Rectal smooth muscle tissue (tissue), 1 donor: ENCODE measurements around the gene LDLRAD4.

Source experiments
- H3K27ac ChIP-seq: one replicate; pipeline ENCODE4 v1.7.0; 2013; ENCODE audit warnings: low read depth, low read length, inconsistent platforms
- H3K27me3 ChIP-seq: one replicate; pipeline ENCODE4 v1.7.0; 2013; ENCODE audit warnings: low read length; ENCODE audit not compliant: control insufficient read depth, insufficient read depth
- H3K36me3 ChIP-seq: one replicate; pipeline ENCODE4 v1.7.0; 2013; ENCODE audit warnings: low read length; ENCODE audit not compliant: control insufficient read depth, insufficient read depth
- H3K4me1 ChIP-seq: one replicate; pipeline ENCODE4 v1.7.0; 2013; ENCODE audit warnings: low read length; ENCODE audit not compliant: control insufficient read depth, insufficient read depth
- H3K4me3 ChIP-seq: one replicate; pipeline ENCODE4 v1.7.0; 2013; ENCODE audit warnings: low read length
- H3K9ac ChIP-seq: one replicate; pipeline ENCODE4 v1.7.0; 2013; ENCODE audit warnings: low read length

LDLRAD4 gene

GRCh38 chr18:13505780-13506345 is 287.3 kb downstream of the LDLRAD4 start:
- no peak overlapping the region for H3K9ac ChIP-seq
- peaks cover 8% of the 10 kb centered on the region for H3K4me1 ChIP-seq
- no peaks in the 10 kb centered on the region for H3K36me3 ChIP-seq
- H3K4me3 ChIP-seq, result no peak overlapping the region
- H3K27me3 ChIP-seq, result no peaks in the 10 kb centered on the region
- no peak overlapping the region for H3K27ac ChIP-seq

GRCh38 chr18:13510594-13510993 is 292.0 kb downstream of the LDLRAD4 start:
- Histone ChIP-seq H3K4me3 (no peak overlapping the region), H3K4me1 (no peaks in the 10 kb centered on the region), H3K9ac (no peak overlapping the region), H3K36me3 (no peaks in the 10 kb centered on the region), H3K27me3 (no peaks in the 10 kb centered on the region), H3K27ac (no peak overlapping the region)

- Histone ChIP-seq H3K9ac (no peak overlapping the region), H3K36me3 (no peaks in the 10 kb centered on the region), H3K4me1 (no peaks in the 10 kb centered on the region), H3K4me3 (no peak overlapping the region), H3K27ac (no peak overlapping the region), H3K27me3 (no peaks in the 10 kb centered on the region)
Measured at GRCh38 chr18:13511961-13512577, 293.5 kb downstream of the LDLRAD4 start.

- H3K27me3 ChIP-seq, result no peaks in the 10 kb centered on the region
- H3K27ac ChIP-seq, result no peak overlapping the region
- H3K4me1 ChIP-seq, result no peaks in the 10 kb centered on the region
- no peaks in the 10 kb centered on the region for H3K36me3 ChIP-seq
- no peak overlapping the region for H3K9ac ChIP-seq
- no peak overlapping the region for H3K4me3 ChIP-seq
Measured at GRCh38 chr18:13513021-13513420, 294.5 kb downstream of the LDLRAD4 start.

GRCh38 chr18:13513481-13513880 is 294.9 kb downstream of the LDLRAD4 start:
- Histone ChIP-seq H3K4me3 (no peak overlapping the region), H3K27ac (no peak overlapping the region), H3K36me3 (no peaks in the 10 kb centered on the region), H3K27me3 (no peaks in the 10 kb centered on the region), H3K9ac (no peak overlapping the region), H3K4me1 (no peaks in the 10 kb centered on the region)

GRCh38 chr18:13514558-13514957 is 296.0 kb downstream of the LDLRAD4 start:
- H3K27ac ChIP-seq, result no peak overlapping the region
- H3K9ac ChIP-seq, result no peak overlapping the region
- H3K27me3 ChIP-seq, result no peaks in the 10 kb centered on the region
- H3K36me3 ChIP-seq, result no peaks in the 10 kb centered on the region
- no peak overlapping the region for H3K4me3 ChIP-seq
- no peaks in the 10 kb centered on the region for H3K4me1 ChIP-seq

- Histone ChIP-seq H3K36me3 (no peaks in the 10 kb centered on the region), H3K27me3 (no peaks in the 10 kb centered on the region), H3K9ac (no peak overlapping the region), H3K4me3 (no peak overlapping the region), H3K4me1 (no peaks in the 10 kb centered on the region), H3K27ac (no peak overlapping the region)
Measured at GRCh38 chr18:13516855-13517254, 298.3 kb downstream of the LDLRAD4 start.

- Histone ChIP-seq H3K27me3 (no peaks in the 10 kb centered on the region), H3K27ac (no peak overlapping the region), H3K36me3 (no peaks in the 10 kb centered on the region), H3K9ac (no peak overlapping the region), H3K4me3 (no peak overlapping the region), H3K4me1 (no peaks in the 10 kb centered on the region)
Measured at GRCh38 chr18:13517369-13517768, 298.8 kb downstream of the LDLRAD4 start.

GRCh38 chr18:13518382-13518781 is 299.8 kb downstream of the LDLRAD4 start:
- Histone ChIP-seq H3K27me3 (no peaks in the 10 kb centered on the region), H3K4me1 (no peaks in the 10 kb centered on the region), H3K36me3 (no peaks in the 10 kb centered on the region), H3K27ac (no peak overlapping the region), H3K9ac (no peak overlapping the region), H3K4me3 (no peak overlapping the region)

- H3K9ac ChIP-seq, result no peak overlapping the region
- no peaks in the 10 kb centered on the region for H3K4me1 ChIP-seq
- no peaks in the 10 kb centered on the region for H3K36me3 ChIP-seq
- H3K27ac ChIP-seq, result no peak overlapping the region
- no peak overlapping the region for H3K4me3 ChIP-seq
- no peaks in the 10 kb centered on the region for H3K27me3 ChIP-seq
Measured at GRCh38 chr18:13520306-13520705, 301.7 kb downstream of the LDLRAD4 start.

- Histone ChIP-seq H3K4me1 (no peaks in the 10 kb centered on the region), H3K27ac (no peak overlapping the region), H3K27me3 (no peaks in the 10 kb centered on the region), H3K4me3 (no peak overlapping the region), H3K36me3 (no peaks in the 10 kb centered on the region), H3K9ac (no peak overlapping the region)
Measured at GRCh38 chr18:13520741-13521140, 302.2 kb downstream of the LDLRAD4 start.

- no peaks in the 10 kb centered on the region for H3K27me3 ChIP-seq
- H3K4me1 ChIP-seq, result no peaks in the 10 kb centered on the region
- H3K27ac ChIP-seq, result no peak overlapping the region
Measured at GRCh38 chr18:13521418-13521817, 302.9 kb downstream of the LDLRAD4 start.

GRCh38 chr18:13522256-13522655 is 303.7 kb downstream of the LDLRAD4 start:
- Histone ChIP-seq H3K9ac (no peak overlapping the region), H3K4me3 (no peak overlapping the region), H3K27ac (no peak overlapping the region), H3K27me3 (no peaks in the 10 kb centered on the region), H3K36me3 (no peaks in the 10 kb centered on the region), H3K4me1 (no peaks in the 10 kb centered on the region)

More at GRCh38 chr18:13521418-13521817, 302.9 kb downstream of the LDLRAD4 start:
- Histone ChIP-seq H3K4me3 (no peak overlapping the region), H3K9ac (no peak overlapping the region), H3K36me3 (no peaks in the 10 kb centered on the region)
